Measurements from ENCODE around the gene ERMAP.

The ERMAP gene

GRCh38 chr1:42838482-42839190 is 21.7 kb downstream of the ERMAP start:
- Histone ChIP-seq H4K20me1 (ENCODE audit: control insufficient read depth, insufficient read depth, low read depth, low read length) (no peaks in the 10 kb centered on the region), H3F3A (ENCODE audit: control insufficient read depth, insufficient read depth) (no peaks in the 10 kb centered on the region)
- TF ChIP-seq EZH2phosphoT487 (IDR thresholded peaks at IDR 0.05; ENCODE audit: borderline replicate concordance, low read length) (no peak), CTCF (IDR thresholded peaks at IDR 0.05; ENCODE audit: low read depth, low read length, poor library complexity, severe bottlenecking) (no peak)

GRCh38 chr1:42841010-42841409 is 24.1 kb downstream of the ERMAP start:
- Histone ChIP-seq H3K4me2 (ENCODE audit: low read length) (no peak overlapping the region), H3K27me3 (ENCODE audit: control insufficient read depth, low read length) (no peaks in the 10 kb centered on the region), H3K9me2 (replicated peaks; ENCODE audit: control insufficient read depth, low read length) (no peaks in the 10 kb centered on the region), H3K9me3 (ENCODE audit: control insufficient read depth, insufficient read depth, low read length) (no peaks in the 10 kb centered on the region), H3K4me1 (ENCODE audit: control insufficient read depth, low read length) (peaks cover 11% of the 10 kb centered on the region; the same call in 1 of the 2 replicates), H3F3A (ENCODE audit: control insufficient read depth, insufficient read depth) (no peaks in the 10 kb centered on the region), H3K36me3 (ENCODE audit: control insufficient read depth, low read length) (no peaks in the 10 kb centered on the region), H3K27ac (ENCODE audit: low read depth, low read length) (no peak overlapping the region), H3K79me2 (ENCODE audit: control insufficient read depth, low read length) (no peaks in the 10 kb centered on the region), H4K20me1 (ENCODE audit: control insufficient read depth, insufficient read depth, low read depth, low read length) (no peaks in the 10 kb centered on the region), H3K4me3 (ENCODE audit: low read length) (no peak overlapping the region)
- TF ChIP-seq EZH2phosphoT487 (IDR thresholded peaks at IDR 0.05; ENCODE audit: borderline replicate concordance, low read length): no peak
- no peak for TF ChIP-seq CTCF (IDR thresholded peaks at IDR 0.05; ENCODE audit: low read depth, low read length, poor library complexity, severe bottlenecking)

More at GRCh38 chr1:42838482-42839190, 21.7 kb downstream of the ERMAP start:
- Histone ChIP-seq H3K36me3 (ENCODE audit: control insufficient read depth, low read length) (no peaks in the 10 kb centered on the region), H3K4me2 (ENCODE audit: low read length) (no peak overlapping the region), H3K79me2 (ENCODE audit: control insufficient read depth, low read length) (no peaks in the 10 kb centered on the region), H3K27me3 (ENCODE audit: control insufficient read depth, low read length) (no peaks in the 10 kb centered on the region), H3K27ac (ENCODE audit: low read depth, low read length) (no peak overlapping the region), H3K4me3 (ENCODE audit: low read length) (no peak overlapping the region), H3K9me2 (replicated peaks; ENCODE audit: control insufficient read depth, low read length) (no peaks in the 10 kb centered on the region), H3K4me1 (ENCODE audit: control insufficient read depth, low read length) (peaks cover 6% of the 10 kb centered on the region), H3K9me3 (ENCODE audit: control insufficient read depth, insufficient read depth, low read length) (no peaks in the 10 kb centered on the region)

- H3K9me2 ChIP-seq (replicated peaks; ENCODE audit: control insufficient read depth, low read length): no peaks in the 10 kb centered on the region
- H3K4me3 ChIP-seq (ENCODE audit: low read length): no peak overlapping the region
- no peaks in the 10 kb centered on the region for H4K20me1 ChIP-seq (ENCODE audit: control insufficient read depth, insufficient read depth, low read depth, low read length)
- H3K36me3 ChIP-seq (ENCODE audit: control insufficient read depth, low read length): peaks cover under 1% of the 10 kb centered on the region; the same call in 1 of the 2 replicates
- no peaks in the 10 kb centered on the region for H3K27me3 ChIP-seq (ENCODE audit: control insufficient read depth, low read length)
- H3K9me3 ChIP-seq (ENCODE audit: control insufficient read depth, insufficient read depth, low read length): no peaks in the 10 kb centered on the region
- peaks cover 11% of the 10 kb centered on the region; the same call in 1 of the 2 replicates for H3K4me1 ChIP-seq (ENCODE audit: control insufficient read depth, low read length)
- peaks cover 1% of the 10 kb centered on the region for H3K79me2 ChIP-seq (ENCODE audit: control insufficient read depth, low read length)
- no peaks in the 10 kb centered on the region for H3F3A ChIP-seq (ENCODE audit: control insufficient read depth, insufficient read depth)
- no peak for TF ChIP-seq CTCF (IDR thresholded peaks at IDR 0.05; ENCODE audit: low read depth, low read length, poor library complexity, severe bottlenecking)
- TF ChIP-seq EZH2phosphoT487 (IDR thresholded peaks at IDR 0.05; ENCODE audit: borderline replicate concordance, low read length): no peak
- H3K27ac ChIP-seq (ENCODE audit: low read depth, low read length): no peak overlapping the region
- no peak overlapping the region for H3K4me2 ChIP-seq (ENCODE audit: low read length)
These were observed 24.7 kb downstream of the ERMAP start for GRCh38 chr1:42841440-42842147.

All from DOHH2 (cell line).